DND-41 (cell line): ENCODE measurements around the gene TMIE.

Source experiments
- CTCF ChIP-seq: IDR thresholded peaks from 2 replicates; pipeline ENCODE4 v1.5.1; 2012; ENCODE audit warnings: borderline replicate concordance, low read length, moderate library complexity, mild to moderate bottlenecking; ENCODE audit not compliant: poor library complexity, severe bottlenecking; ENCODE audit errors: extremely low read depth
- EZH2 ChIP-seq: IDR thresholded peaks from 3 replicates; pipeline ENCODE4 v1.6.1; 2012; ENCODE audit warnings: borderline replicate concordance, low read depth, mild to moderate bottlenecking, moderate library complexity, low read length, inconsistent platforms; ENCODE audit not compliant: severe bottlenecking

GRCh38 chr3:46715507-46716175 lies 14.4 kb downstream of the TMIE start:
- no peak for TF ChIP-seq CTCF
- TF ChIP-seq EZH2: no peak
